Stimulated activated CD4-positive, alpha-beta T cell treated with anti-CD3 and anti-CD28 coated beads, Interleukin-4, amount 100 ng/mL, for 24 hours (primary cell): Measurements from ENCODE around the gene CHCHD1.
"Not testable (repeated sequence)": the region's sequence is repeated elsewhere in the genome, so short reads cannot be mapped to it uniquely, and the experiment has no call there.

ENCODE experiments used
- DNase-seq: peaks from one replicate; pipeline ENCODE4 v3.0.0-alpha.2; 2020

The CHCHD1 gene

GRCh38 chr10:73814276-73814895 is 32.5 kb downstream of the CHCHD1 start:
- no peak for DNase-seq

- DNase-seq, result no peak
Observed at GRCh38 chr10:73814896-73815718, 33.3 kb downstream of the CHCHD1 start.

DNA sequence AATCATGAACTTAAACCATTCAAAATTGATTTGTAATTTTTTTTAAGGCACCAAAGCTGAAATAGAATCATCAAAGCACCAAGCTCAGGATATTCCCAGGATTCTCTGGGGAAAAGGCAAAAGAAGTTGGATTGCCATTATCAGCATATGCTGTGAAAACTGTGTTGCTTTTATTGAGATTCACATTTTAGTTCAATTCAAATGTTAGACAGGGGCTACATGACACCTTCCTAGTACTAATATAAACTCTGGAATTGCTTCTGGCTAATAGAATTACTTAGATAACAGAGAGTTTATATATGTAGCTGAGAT is 33.8 kb downstream of the CHCHD1 start:
- no peak for DNase-seq

DNA sequence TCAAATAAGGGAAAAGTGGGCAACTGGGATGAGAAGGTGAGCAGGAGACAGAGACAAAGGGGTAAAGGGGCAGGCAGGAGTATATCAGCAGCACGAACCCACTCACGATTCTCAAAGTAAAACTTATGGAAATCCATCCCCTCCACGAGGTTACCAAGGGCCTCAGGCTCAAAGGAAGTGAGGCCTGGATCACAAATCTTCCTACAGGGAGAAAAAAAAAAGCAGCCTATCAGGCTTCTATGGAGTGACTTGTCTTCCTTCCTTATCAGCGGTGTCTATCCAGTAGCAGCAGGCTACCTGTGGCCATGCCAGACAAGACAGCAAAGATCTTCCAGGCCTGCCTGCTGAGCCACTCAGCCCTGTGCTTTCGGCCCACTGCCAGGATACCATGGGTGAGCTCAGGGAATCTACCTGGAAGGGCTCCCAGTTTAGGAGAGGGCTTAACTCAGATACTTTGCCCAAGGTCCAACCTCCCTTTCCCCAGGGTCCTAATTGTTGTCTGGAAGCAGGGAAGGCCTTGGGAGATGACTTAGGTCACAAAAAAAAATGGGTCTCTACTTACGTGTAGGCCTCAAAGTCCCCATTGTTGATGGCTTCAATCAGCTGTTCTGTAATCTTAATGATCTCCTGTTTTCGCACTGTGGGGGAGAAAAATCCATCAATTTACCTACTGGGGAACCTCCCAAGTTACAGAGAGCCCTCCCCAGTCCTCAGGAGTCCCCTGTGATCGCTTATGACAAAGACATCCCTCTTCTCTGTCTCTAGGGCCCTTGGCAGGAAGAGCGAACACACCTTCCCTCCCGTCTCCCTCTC is 35.3 kb downstream of the CHCHD1 start:
- no peak for DNase-seq

- no peak for DNase-seq
Observed at GRCh38 chr10:73817826-73818225, 36.0 kb downstream of the CHCHD1 start.

GRCh38 chr10:73818402-73818801 is 36.6 kb downstream of the CHCHD1 start:
- no peak for DNase-seq

- no peak for DNase-seq
Observed at GRCh38 chr10:73819081-73819480, 37.2 kb downstream of the CHCHD1 start.

GRCh38 chr10:73819513-73820093 is 37.8 kb downstream of the CHCHD1 start:
- no peak for DNase-seq

DNA sequence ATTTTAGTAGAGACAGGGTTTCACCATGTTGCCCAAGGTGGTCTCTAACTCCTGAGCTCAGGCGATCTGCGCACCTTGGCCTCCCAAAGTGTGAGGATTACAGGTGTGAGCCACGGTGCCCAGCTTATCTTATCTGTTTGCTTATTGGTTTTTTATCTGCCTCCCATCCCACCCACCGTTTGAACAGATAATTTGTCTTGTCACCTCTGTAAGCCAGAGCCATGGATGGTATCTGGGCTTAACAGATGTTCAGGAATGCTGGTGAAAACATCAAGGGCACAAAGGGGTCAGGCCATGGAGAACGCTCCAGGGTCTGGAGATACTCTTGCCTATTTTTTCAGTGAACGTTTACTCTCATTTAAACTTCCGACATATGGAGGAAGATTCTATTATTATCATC is 41.5 kb downstream of the CHCHD1 start:
- no peak for DNase-seq

DNA sequence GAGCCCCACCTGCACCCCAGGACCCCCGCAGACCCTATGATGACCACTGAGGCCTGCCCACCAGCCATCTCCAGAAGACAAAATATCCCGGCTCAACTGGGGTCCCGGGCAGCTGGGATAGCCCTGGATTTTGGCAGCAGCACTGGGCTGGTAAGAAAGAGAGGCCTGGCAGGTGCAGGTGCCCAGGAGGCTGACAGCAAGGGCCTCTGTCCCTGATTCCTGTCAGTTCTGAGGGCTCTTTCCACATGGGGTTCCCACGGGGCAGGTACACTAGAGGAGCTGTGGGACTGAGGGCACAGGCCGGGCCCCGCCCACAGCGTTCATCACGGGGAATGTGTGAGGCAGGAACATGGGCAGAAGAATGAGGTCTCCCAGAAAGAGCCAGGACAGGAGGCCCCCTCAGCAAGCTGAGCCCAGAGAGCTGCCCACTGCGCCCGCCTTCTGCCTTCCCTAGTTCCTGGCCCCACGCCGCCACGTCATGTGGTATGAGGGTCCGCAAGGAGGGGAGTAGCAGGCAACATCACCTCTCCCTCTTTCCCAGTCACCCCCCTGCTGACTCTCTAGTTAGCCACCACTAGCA is 42.4 kb downstream of the CHCHD1 start:
- no peak for DNase-seq

GRCh38 chr10:73827346-73828089 is 45.7 kb downstream of the CHCHD1 start:
- no peak for DNase-seq

DNA sequence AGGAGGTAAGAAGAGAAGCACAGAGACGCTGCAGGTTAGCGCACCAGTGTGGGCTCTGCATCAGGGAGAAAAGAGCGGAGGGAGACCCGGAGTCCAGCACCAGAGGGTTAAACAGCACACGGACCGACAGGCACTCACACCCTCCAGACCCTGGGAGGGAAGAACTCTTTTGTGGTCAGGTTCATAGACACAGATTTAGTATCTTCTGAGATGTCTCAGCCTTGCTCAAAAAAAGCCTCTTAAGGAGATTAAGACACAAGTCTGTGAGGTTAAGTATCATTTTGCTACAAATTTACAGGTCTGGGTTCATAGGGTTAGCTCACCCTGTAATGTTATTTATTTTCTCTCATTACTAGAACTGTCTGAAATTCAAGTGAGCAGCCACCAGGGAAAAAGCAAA is 46.3 kb downstream of the CHCHD1 start:
- no peak for DNase-seq

GRCh38 chr10:73829090-73829489 is 47.2 kb downstream of the CHCHD1 start:
- not testable (repeated sequence) for DNase-seq
